Neural progenitor cell (in vitro differentiated cells): ENCODE data around the gene KDM4B. TPM values are rescaled to one million over a fixed set of nuclear protein-coding genes. Genes with fewer than 3 reads are reported as not detected.

Source experiments
- DNase-seq: peaks from one replicate; pipeline ENCODE4 v3.0.0-alpha.2; 2016; ENCODE audit warnings: low spot score
- H2AFZ ChIP-seq: fragments of 200-600 bp; sonication (generic); replicated peaks from 2 replicates; pipeline ENCODE4 v1.6.1; 2016; ENCODE audit warnings: antibody characterized with exemption
- H3F3A ChIP-seq: fragments of 200-600 bp; sonication (generic); 2 replicates; pipeline ENCODE4 v1.6.1; 2016; ENCODE audit warnings: antibody characterized with exemption, low read depth
- H3K27ac ChIP-seq: fragments of 200-600 bp; sonication (generic); 2 replicates; pipeline ENCODE4 v1.5.1; 2016; ENCODE audit warnings: mild to moderate bottlenecking
- H3K27me3 ChIP-seq: fragments of 200-600 bp; sonication (generic); 2 replicates; pipeline ENCODE4 v1.6.1; 2016; ENCODE audit warnings: mild to moderate bottlenecking, moderate library complexity
- H3K36me3 ChIP-seq: fragments of 200-600 bp; sonication (generic); 2 replicates; pipeline ENCODE4 v1.5.1; 2016
- H3K4me1 ChIP-seq: fragments of 200-600 bp; sonication (generic); 2 replicates; pipeline ENCODE4 v1.6.1; 2016; ENCODE audit warnings: mixed run types
- H3K4me2 ChIP-seq: fragments of 200-600 bp; sonication (generic); 2 replicates; pipeline ENCODE4 v1.6.1; 2016
- H3K4me3 ChIP-seq: fragments of 200-600 bp; sonication (generic); 2 replicates; pipeline ENCODE4 v1.5.1; 2016
- H3K79me2 ChIP-seq: fragments of 200-600 bp; sonication (generic); 2 replicates; pipeline ENCODE4 v1.6.1; 2016; ENCODE audit warnings: low read depth
- H3K9ac ChIP-seq: fragments of 200-600 bp; sonication (generic); 2 replicates; pipeline ENCODE4 v1.6.1; 2016
- H3K9me3 ChIP-seq: fragments of 200-600 bp; sonication (generic); 2 replicates; pipeline ENCODE4 v1.5.1; 2016; ENCODE audit warnings: low read depth
- H4K20me1 ChIP-seq: fragments of 200-600 bp; sonication (generic); 2 replicates; pipeline ENCODE4 v1.6.1; 2016; ENCODE audit warnings: low read depth
- H3K27ac Mint-ChIP-seq: 3 replicates; pipeline ENCODE4 v1.8.0; 2021; ENCODE audit warnings: mixed read lengths
- H3K27me3 Mint-ChIP-seq: 2 replicates; pipeline ENCODE4 v1.8.0; 2022; ENCODE audit warnings: low read depth, mild to moderate bottlenecking, inconsistent platforms, moderate library complexity, mixed read lengths; ENCODE audit not compliant: insufficient read depth
- H3K36me3 Mint-ChIP-seq: 3 replicates; pipeline ENCODE4 v1.8.0; 2021; ENCODE audit warnings: mixed read lengths
- H3K4me1 Mint-ChIP-seq: 3 replicates; pipeline ENCODE4 v1.8.0; 2021; ENCODE audit warnings: mixed read lengths
- H3K4me3 Mint-ChIP-seq: 3 replicates; pipeline ENCODE4 v1.8.0; 2021; ENCODE audit warnings: mild to moderate bottlenecking, moderate library complexity, mixed read lengths
- H3K9me3 Mint-ChIP-seq: 3 replicates; pipeline ENCODE4 v1.8.0; 2020; ENCODE audit warnings: mixed read lengths
- CTCF ChIP-seq: fragments of 200-600 bp; sonication (generic); IDR thresholded peaks from 2 replicates; pipeline ENCODE4 v1.5.1; 2017; ENCODE audit warnings: antibody characterized with exemption, mild to moderate bottlenecking
- EZH2 ChIP-seq: fragments of 200-600 bp; sonication (generic); IDR thresholded peaks from 2 replicates; pipeline ENCODE4 v1.6.1; 2017; ENCODE audit warnings: antibody characterized with exemption, mild to moderate bottlenecking, moderate library complexity
- EZH2phosphoT487 ChIP-seq: fragments of 200-600 bp; sonication (generic); IDR thresholded peaks from 2 replicates; pipeline ENCODE4 v1.6.1; 2017; ENCODE audit warnings: antibody characterized with exemption
- total RNA-seq: library from RNA; depleted of rRNA; stranded (reverse); fragments of >200 nt; gene quantifications from 2 replicates; pipeline ENCODE4 v1.2.3, GENCODE V29; 2015; ENCODE audit warnings: low replicate concordance

Gene KDM4B
- total RNA-seq, 1 donor from 2014 or later: 16.0 TPM

- peaks cover 20% of the 10 kb centered on the region for H3F3A ChIP-seq
- H2AFZ ChIP-seq: no peak overlapping the region
- peak; percentile 46 for DNase-seq
- H3K36me3 ChIP-seq: no peaks in the 10 kb centered on the region
- H4K20me1 ChIP-seq: no peaks in the 10 kb centered on the region
- no peaks in the 10 kb centered on the region for H3K9me3 ChIP-seq
- Mint-ChIP-seq H3K27ac (peak overlapping the region; percentile 79), H3K27me3 (peaks cover 7% of the 10 kb centered on the region), H3K36me3 (peaks cover 9% of the 10 kb centered on the region), H3K4me1 (peaks cover 30% of the 10 kb centered on the region), H3K4me3 (no peak overlapping the region), H3K9me3 (no peaks in the 10 kb centered on the region)
- peak overlapping the region; percentile 20 for H3K27ac ChIP-seq
- H3K9ac ChIP-seq: no peak overlapping the region
- H3K27me3 ChIP-seq: no peaks in the 10 kb centered on the region
- H3K4me3 ChIP-seq: no peak overlapping the region
- no peak overlapping the region for H3K4me2 ChIP-seq
- H3K79me2 ChIP-seq: no peaks in the 10 kb centered on the region
- peaks cover 26% of the 10 kb centered on the region for H3K4me1 ChIP-seq
- TF ChIP-seq EZH2phosphoT487 (no peak), CTCF (no peak), EZH2 (no peak)
These were observed 165.8 kb downstream of the KDM4B start for GRCh38 chr19:5134691-5135090.

- Histone ChIP-seq H4K20me1 (no peaks in the 10 kb centered on the region), H3K9ac (no peak overlapping the region), H3K4me3 (no peak overlapping the region), H3F3A (peaks cover 10% of the 10 kb centered on the region), H3K36me3 (no peaks in the 10 kb centered on the region), H3K79me2 (no peaks in the 10 kb centered on the region), H3K4me1 (peaks cover 19% of the 10 kb centered on the region), H3K4me2 (no peak overlapping the region), H3K27me3 (no peaks in the 10 kb centered on the region), H3K27ac (no peak overlapping the region), H3K9me3 (no peaks in the 10 kb centered on the region), H2AFZ (no peak overlapping the region)
- TF ChIP-seq EZH2phosphoT487 (no peak), CTCF (no peak), EZH2 (no peak)
- peaks cover 16% of the 10 kb centered on the region for H3K4me1 Mint-ChIP-seq
- peaks cover 3% of the 10 kb centered on the region for H3K27me3 Mint-ChIP-seq
- H3K27ac Mint-ChIP-seq: no peak overlapping the region
- no peak overlapping the region for H3K4me3 Mint-ChIP-seq
- no peak for DNase-seq
- H3K36me3 Mint-ChIP-seq: peaks cover 11% of the 10 kb centered on the region
- no peaks in the 10 kb centered on the region for H3K9me3 Mint-ChIP-seq
These were observed 167.4 kb downstream of the KDM4B start for GRCh38 chr19:5136073-5136855.

GRCh38 chr19:5137114-5137513 is 168.2 kb downstream of the KDM4B start:
- Histone ChIP-seq H3K4me3 (no peak overlapping the region), H3K36me3 (no peaks in the 10 kb centered on the region), H3K9ac (no peak overlapping the region), H4K20me1 (no peaks in the 10 kb centered on the region), H3K27me3 (no peaks in the 10 kb centered on the region), H3K9me3 (no peaks in the 10 kb centered on the region), H3K4me2 (no peak overlapping the region), H3K79me2 (no peaks in the 10 kb centered on the region), H2AFZ (no peak overlapping the region), H3K27ac (no peak overlapping the region), H3F3A (peaks cover 4% of the 10 kb centered on the region), H3K4me1 (peaks cover 12% of the 10 kb centered on the region)
- H3K4me1 Mint-ChIP-seq: peaks cover 11% of the 10 kb centered on the region
- no peak for TF ChIP-seq CTCF
- TF ChIP-seq EZH2phosphoT487: no peak
- no peak for TF ChIP-seq EZH2
- no peaks in the 10 kb centered on the region for H3K9me3 Mint-ChIP-seq
- no peak overlapping the region for H3K27ac Mint-ChIP-seq
- H3K4me3 Mint-ChIP-seq: no peak overlapping the region
- peaks cover 11% of the 10 kb centered on the region for H3K36me3 Mint-ChIP-seq
- H3K27me3 Mint-ChIP-seq: peaks cover 3% of the 10 kb centered on the region
- no peak for DNase-seq
